ENCODE results near the gene TPD52L1.
"Not testable (repeated sequence)": the region's sequence is repeated elsewhere in the genome, so short reads cannot be mapped to it uniquely, and the experiment has no call there.

The TPD52L1 gene

DNA sequence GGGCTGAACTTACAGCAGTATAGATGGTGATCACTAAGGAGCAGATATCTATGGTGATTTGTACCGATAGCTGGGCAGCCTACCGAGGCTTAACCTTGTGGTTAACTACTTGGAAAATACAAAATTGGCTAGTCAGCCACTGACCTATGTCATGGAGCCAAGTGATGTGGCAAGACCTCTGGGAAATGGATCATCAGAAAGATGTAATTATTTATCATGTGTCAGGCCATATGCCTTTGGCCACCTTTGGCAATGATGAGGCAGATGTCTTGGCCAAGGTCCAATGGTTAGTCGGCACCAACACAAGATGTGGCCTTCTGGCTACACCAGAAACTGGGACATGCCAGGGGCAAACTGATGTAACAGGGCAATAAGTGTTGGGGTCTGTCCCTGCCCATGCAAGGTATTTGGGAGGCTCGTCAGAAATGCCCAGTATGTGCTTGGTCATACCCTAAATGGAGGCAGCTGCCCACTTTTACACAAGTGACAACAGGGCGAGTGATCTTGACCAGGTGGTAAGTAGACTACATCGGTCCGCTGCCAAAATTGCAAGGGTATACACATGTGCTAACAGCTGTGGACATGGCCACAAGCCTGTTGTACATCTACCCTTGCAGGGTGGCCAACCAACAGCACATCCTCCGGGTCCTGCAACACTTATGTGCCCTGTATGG is 118.0 kb downstream of the TPD52L1 start:
- TF ChIP-seq ZFX (IDR thresholded peaks at IDR 0.05; ENCODE audit: borderline replicate concordance) = no peak
- TF ChIP-seq, protein P1, sequence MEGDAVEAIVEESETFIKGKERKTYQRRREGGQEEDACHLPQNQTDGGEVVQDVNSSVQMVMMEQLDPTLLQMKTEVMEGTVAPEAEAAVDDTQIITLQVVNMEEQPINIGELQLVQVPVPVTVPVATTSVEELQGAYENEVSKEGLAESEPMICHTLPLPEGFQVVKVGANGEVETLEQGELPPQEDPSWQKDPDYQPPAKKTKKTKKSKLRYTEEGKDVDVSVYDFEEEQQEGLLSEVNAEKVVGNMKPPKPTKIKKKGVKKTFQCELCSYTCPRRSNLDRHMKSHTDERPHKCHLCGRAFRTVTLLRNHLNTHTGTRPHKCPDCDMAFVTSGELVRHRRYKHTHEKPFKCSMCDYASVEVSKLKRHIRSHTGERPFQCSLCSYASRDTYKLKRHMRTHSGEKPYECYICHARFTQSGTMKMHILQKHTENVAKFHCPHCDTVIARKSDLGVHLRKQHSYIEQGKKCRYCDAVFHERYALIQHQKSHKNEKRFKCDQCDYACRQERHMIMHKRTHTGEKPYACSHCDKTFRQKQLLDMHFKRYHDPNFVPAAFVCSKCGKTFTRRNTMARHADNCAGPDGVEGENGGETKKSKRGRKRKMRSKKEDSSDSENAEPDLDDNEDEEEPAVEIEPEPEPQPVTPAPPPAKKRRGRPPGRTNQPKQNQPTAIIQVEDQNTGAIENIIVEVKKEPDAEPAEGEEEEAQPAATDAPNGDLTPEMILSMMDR (IDR thresholded peaks at IDR 0.05) = no peak
- H3K27ac ChIP-seq = no peak overlapping the region

DNA sequence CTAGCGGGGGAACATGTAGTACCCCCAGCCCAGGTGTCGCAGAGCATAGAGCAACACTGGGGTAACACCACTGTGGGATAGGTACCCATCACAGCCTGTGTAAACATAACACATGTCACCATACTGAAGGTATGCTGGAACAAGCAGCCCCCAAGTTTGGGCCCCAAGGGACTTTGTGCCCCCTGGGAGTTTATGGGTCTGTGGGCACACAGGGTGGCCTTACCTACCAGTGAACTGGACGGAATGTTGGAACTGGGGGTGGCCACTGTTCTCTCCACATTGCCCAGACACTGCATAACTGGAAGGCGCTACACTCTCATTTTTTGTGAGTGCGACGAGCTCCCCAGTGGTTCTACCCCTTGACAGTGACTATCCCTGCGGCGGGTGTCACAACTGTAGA is 119.7 kb downstream of the TPD52L1 start:
- H3K27ac ChIP-seq = no peak overlapping the region
- no peak for TF ChIP-seq ZFX (IDR thresholded peaks at IDR 0.05; ENCODE audit: borderline replicate concordance)
- TF ChIP-seq, protein P1 (IDR thresholded peaks at IDR 0.05) = no peak

DNA sequence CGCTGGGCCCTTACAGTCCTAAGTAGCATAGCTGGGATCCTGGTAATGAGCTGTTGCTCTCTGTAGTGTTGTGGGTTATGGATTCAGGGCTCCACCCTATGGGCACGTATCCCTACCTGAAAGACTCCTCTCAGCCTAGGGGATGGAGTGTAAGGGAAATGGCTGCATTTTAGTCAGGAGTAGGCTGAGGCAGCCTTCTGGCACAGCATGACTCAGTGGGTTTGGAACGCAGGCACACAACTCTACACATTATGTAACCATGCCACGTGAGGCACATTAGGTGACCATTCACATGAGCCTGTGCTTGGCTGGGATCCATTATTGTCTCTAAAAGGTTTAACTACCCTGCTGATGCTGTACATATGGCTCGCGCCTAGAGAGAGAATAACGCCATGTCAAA is 120.4 kb downstream of the TPD52L1 start:
- TF ChIP-seq, protein P1 (IDR thresholded peaks at IDR 0.05) = no peak
- TF ChIP-seq ZFX (IDR thresholded peaks at IDR 0.05; ENCODE audit: borderline replicate concordance) = no peak
- no peak overlapping the region for H3K27ac ChIP-seq

DNA sequence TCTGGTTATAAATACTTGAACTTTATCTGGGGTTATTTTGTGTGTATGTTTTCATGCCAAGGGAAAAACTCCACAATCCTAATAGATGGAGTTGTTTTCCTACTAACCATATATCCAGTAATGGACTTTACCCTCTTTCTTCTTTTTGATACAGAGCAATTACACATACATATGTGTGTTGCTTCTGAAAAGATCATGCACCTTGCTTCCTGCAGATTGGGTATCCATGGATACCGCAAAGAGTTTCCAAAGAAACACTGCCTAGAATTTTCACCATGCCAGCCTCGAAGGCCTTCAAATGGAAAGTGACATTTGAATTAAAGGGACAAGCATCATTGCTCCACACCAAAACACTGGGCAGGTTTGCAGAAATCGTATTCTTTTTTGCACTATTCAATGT is 121.4 kb downstream of the TPD52L1 start:
- no peak for TF ChIP-seq ZFX (IDR thresholded peaks at IDR 0.05; ENCODE audit: borderline replicate concordance)
- TF ChIP-seq, protein P1 (IDR thresholded peaks at IDR 0.05) = no peak
- H3K27ac ChIP-seq = no peak overlapping the region

DNA sequence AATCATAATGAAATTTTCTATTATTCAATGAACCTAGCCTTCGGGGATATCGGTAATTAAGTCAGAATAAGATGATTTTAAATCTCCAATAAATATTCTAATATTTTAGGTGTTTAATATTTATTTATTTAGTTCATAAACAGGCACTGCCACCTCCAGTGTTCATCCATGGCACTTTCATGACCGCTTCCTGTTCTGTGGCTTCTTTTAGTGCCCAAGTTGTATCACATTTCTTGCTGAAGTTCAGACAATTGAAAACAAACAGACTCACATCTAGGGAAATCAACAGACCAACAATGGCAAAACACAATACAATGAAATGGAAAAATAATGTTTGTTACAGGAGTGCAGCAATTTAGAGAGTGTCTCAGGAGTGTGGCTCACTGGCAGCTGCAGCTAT is 122.2 kb downstream of the TPD52L1 start:
- TF ChIP-seq, protein P1 (IDR thresholded peaks at IDR 0.05) = no peak
- no peak for TF ChIP-seq ZFX (IDR thresholded peaks at IDR 0.05; ENCODE audit: borderline replicate concordance)
- no peak overlapping the region for H3K27ac ChIP-seq

DNA sequence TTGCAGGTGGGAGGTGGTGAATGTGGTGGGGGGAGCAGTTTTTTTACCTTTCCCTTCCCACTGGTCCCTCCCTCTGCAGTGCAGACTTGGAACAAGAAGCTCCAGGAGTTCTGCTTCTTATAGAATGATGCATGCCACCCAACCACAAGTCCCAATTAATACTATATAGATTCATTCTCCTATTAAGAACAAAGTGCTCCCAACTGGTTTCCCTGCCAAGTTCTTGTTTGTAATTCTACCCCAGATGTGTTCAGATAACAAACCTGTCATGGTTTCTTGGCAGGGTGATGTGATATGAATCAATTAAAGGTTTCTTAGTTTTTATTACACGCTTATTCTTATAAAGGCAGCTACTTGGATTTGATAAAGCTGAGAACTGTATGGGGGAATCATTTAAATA is 124.3 kb downstream of the TPD52L1 start:
- TF ChIP-seq ZFX (IDR thresholded peaks at IDR 0.05; ENCODE audit: borderline replicate concordance) = no peak
- TF ChIP-seq, protein P1 (IDR thresholded peaks at IDR 0.05) = no peak
- no peak overlapping the region for H3K27ac ChIP-seq

DNA sequence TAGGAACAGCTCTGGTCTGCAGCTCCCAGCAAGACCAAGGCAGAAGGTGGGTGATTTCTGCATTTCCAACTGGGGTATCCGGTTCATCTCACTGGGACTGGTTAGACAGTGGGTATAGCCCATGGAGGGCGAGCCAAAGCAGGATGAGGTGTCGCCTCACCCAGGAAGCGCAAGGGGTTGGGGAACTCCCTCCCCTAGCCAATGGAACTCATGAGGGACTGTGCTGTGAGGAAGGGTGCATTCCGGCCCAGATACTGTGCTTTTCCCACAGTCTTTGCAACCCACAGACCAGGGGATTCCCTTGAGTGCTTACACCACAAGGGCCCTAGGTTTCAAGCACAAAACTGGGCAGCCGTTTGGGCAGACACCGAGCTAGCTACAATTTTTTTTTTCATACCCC is 126.4 kb downstream of the TPD52L1 start:
- H3K27ac ChIP-seq = no peak overlapping the region
- TF ChIP-seq, protein P1 (IDR thresholded peaks at IDR 0.05) = no peak
- TF ChIP-seq ZFX (IDR thresholded peaks at IDR 0.05; ENCODE audit: borderline replicate concordance) = no peak

DNA sequence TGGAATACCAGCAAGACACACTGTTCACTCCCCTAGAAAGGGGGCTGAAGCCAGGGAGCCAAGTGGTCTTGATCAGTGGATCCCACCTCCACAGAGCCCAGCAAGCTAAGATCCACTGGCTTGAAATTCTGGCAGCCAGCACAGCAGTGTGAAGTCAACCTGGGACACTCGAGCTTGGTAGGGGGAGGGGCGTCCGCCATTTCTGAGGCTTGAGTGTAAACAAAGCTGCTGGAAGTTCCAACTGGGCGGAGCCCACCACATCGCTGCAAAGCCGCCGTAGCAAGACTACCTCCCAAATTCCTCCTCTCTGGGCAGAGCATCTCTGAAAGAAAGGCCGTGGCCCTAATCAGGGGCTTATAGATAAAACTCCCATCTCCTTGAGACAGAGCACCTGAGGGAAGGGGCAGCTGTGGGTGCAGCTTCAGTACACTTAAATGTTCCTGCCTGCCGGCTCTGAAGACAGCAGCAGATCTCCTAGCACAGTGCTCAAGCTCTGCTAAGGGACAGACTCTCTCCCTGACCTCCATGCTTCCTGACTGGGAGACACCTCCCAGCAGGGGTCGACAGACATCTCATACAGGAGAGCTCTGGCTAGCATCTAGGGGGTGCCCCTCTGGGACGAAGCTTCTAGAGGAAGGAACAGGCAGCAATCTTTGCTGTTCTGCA is 126.9 kb downstream of the TPD52L1 start:
- H3K27ac ChIP-seq = not testable (repeated sequence)

DNA sequence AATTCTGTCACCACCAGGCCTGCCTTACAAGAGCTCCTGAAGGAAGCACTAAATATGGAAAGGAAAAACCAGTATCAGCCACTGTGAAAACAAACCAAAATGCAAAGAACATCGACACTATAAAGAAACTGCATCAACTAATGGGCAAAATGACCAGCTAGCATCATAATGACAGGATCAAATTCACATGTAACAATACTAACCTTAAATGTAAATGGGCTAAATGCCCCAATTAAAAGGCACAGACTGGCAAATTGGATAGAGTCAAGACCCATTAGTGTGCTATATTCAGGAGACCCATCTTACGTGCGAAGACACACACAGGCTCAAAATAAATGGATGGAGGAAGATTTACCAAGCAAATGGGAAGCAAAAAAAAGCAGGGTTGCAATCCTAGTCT is 128.9 kb downstream of the TPD52L1 start:
- not testable (repeated sequence) for H3K27ac ChIP-seq

Measured in 22Rv1 (cell line).